SJSA1 (cell line): Measurements from ENCODE around the gene LMBRD2. TPM values are rescaled to one million over a fixed set of nuclear protein-coding genes. Genes with fewer than 3 reads are reported as not detected.
"Not testable (repeated sequence)": the region's sequence is repeated elsewhere in the genome, so short reads cannot be mapped to it uniquely, and the experiment has no call there.

Source experiments
- DNase-seq, 2 experiments: peaks; one replicate each; pipeline ENCODE4 v3.0.0-alpha.2; 2015 to 2020; ENCODE audit warnings: low spot score in 2 of 2, low read depth in 1 of 2
- H3K27ac ChIP-seq: fragments of 250-450 bp; sonication (Bioruptor Pico); 2 replicates; pipeline ENCODE4 v1.5.1; 2020; ENCODE audit warnings: mild to moderate bottlenecking, moderate library complexity
- H3K27me3 ChIP-seq: fragments of 250-450 bp; sonication (Bioruptor Pico); replicated peaks from 2 replicates; pipeline ENCODE4 v1.5.1; 2020; ENCODE audit warnings: mild to moderate bottlenecking, moderate library complexity
- H3K36me3 ChIP-seq: fragments of 250-450 bp; sonication (Bioruptor Pico); 2 replicates; pipeline ENCODE4 v1.5.1; 2020; ENCODE audit warnings: mild to moderate bottlenecking
- H3K4me1 ChIP-seq: fragments of 250-450 bp; sonication (Bioruptor Pico); replicated peaks from 2 replicates; pipeline ENCODE4 v1.6.1; 2021; ENCODE audit warnings: mild to moderate bottlenecking
- H3K4me3 ChIP-seq: fragments of 250-450 bp; sonication (Bioruptor Pico); 2 replicates; pipeline ENCODE4 v1.5.1; 2020; ENCODE audit warnings: mild to moderate bottlenecking
- H3K9me3 ChIP-seq: fragments of 250-450 bp; sonication (Bioruptor Pico); replicated peaks from 2 replicates; pipeline ENCODE4 v1.5.1; 2020; ENCODE audit warnings: mild to moderate bottlenecking
- total RNA-seq: library from RNA; depleted of rRNA; stranded (reverse); fragments of >200 nt; shearing (Covaris generic); gene quantifications from 2 replicates; pipeline ENCODE4 v1.2.3, GENCODE V29; 2014

Gene LMBRD2
- total RNA-seq, 1 experiment from 2014 or later, result 21.1 TPM

GRCh38 chr5:36153726-36154125 is 2.0 kb upstream of the LMBRD2 start:
- H3K9me3 ChIP-seq, result no peaks in the 10 kb centered on the region
- no peaks in the 10 kb centered on the region for H3K27me3 ChIP-seq
- DNase-seq, result no peak
- H3K27ac ChIP-seq, result no peak overlapping the region
- peak overlapping the region; percentile 78; the same call in 1 of the 2 replicates for H3K4me3 ChIP-seq
- peaks cover 39% of the 10 kb centered on the region for H3K4me1 ChIP-seq
- H3K36me3 ChIP-seq, result peaks cover 70% of the 10 kb centered on the region

- H3K27ac ChIP-seq, result no peak overlapping the region
Measured at GRCh38 chr5:36153298-36153677, 1.6 kb upstream of the LMBRD2 start.

GRCh38 chr5:36152324-36153297 is 924 bp upstream of the LMBRD2 start:
- DNase-seq, result peak in 1 of 2 experiments; percentile 61
- Histone ChIP-seq H3K36me3 (peaks cover 59% of the 10 kb centered on the region), H3K4me3 (peak overlapping the region; percentile 78), H3K9me3 (no peaks in the 10 kb centered on the region), H3K4me1 (peaks cover 38% of the 10 kb centered on the region), H3K27ac (peak overlapping the region; percentile 73), H3K27me3 (no peaks in the 10 kb centered on the region)

More at GRCh38 chr5:36153298-36153677, 1.6 kb upstream of the LMBRD2 start:
- no peak for DNase-seq
- Histone ChIP-seq H3K4me3 (peak overlapping the region; percentile 78), H3K36me3 (peaks cover 66% of the 10 kb centered on the region), H3K4me1 (peaks cover 39% of the 10 kb centered on the region), H3K27me3 (no peaks in the 10 kb centered on the region), H3K9me3 (no peaks in the 10 kb centered on the region)

- H3K4me3 ChIP-seq, result peak overlapping the region; percentile 78
- peak in 1 of 2 experiments; percentile 33 for DNase-seq
- no peaks in the 10 kb centered on the region for H3K27me3 ChIP-seq
- H3K27ac ChIP-seq, result no peak overlapping the region
- no peaks in the 10 kb centered on the region for H3K9me3 ChIP-seq
- peaks cover 22% of the 10 kb centered on the region for H3K4me1 ChIP-seq
- peaks cover 41% of the 10 kb centered on the region for H3K36me3 ChIP-seq
Measured at GRCh38 chr5:36150676-36151433, 832 bp downstream of the LMBRD2 start.

GRCh38 chr5:36147681-36148080 is 4.0 kb downstream of the LMBRD2 start:
- Histone ChIP-seq H3K4me3 (no peak overlapping the region), H3K27ac (no peak overlapping the region), H3K4me1 (peaks cover 4% of the 10 kb centered on the region; the same call in 1 of the 2 replicates), H3K9me3 (no peaks in the 10 kb centered on the region), H3K27me3 (no peaks in the 10 kb centered on the region), H3K36me3 (peaks cover 12% of the 10 kb centered on the region)
- DNase-seq, result no peak

- no peaks in the 10 kb centered on the region for H3K27me3 ChIP-seq
Measured at GRCh38 chr5:36146390-36146789, 5.3 kb downstream of the LMBRD2 start.

GRCh38 chr5:36145311-36145710 is 6.4 kb downstream of the LMBRD2 start:
- Histone ChIP-seq H3K4me3 (no peak overlapping the region), H3K36me3 (no peaks in the 10 kb centered on the region), H3K27me3 (no peaks in the 10 kb centered on the region), H3K27ac (no peak overlapping the region), H3K4me1 (no peaks in the 10 kb centered on the region), H3K9me3 (no peaks in the 10 kb centered on the region)
- no peak for DNase-seq

More at GRCh38 chr5:36146390-36146789, 5.3 kb downstream of the LMBRD2 start:
- Histone ChIP-seq H3K27ac (no peak overlapping the region), H3K4me3 (no peak overlapping the region), H3K36me3 (peaks cover 1% of the 10 kb centered on the region; the same call in 1 of the 2 replicates), H3K4me1 (peaks cover 4% of the 10 kb centered on the region; the same call in 1 of the 2 replicates), H3K9me3 (no peaks in the 10 kb centered on the region)
- no peak for DNase-seq

GRCh38 chr5:36138900-36139683 is 12.6 kb downstream of the LMBRD2 start:
- Histone ChIP-seq H3K27ac (no peak overlapping the region), H3K4me1 (no peaks in the 10 kb centered on the region), H3K9me3 (no peaks in the 10 kb centered on the region), H3K27me3 (no peaks in the 10 kb centered on the region), H3K36me3 (no peaks in the 10 kb centered on the region), H3K4me3 (no peak overlapping the region)
- DNase-seq, result no peak

- no peaks in the 10 kb centered on the region for H3K9me3 ChIP-seq
- no peak overlapping the region for H3K4me3 ChIP-seq
- DNase-seq, result no peak
- H3K27me3 ChIP-seq, result no peaks in the 10 kb centered on the region
- no peaks in the 10 kb centered on the region for H3K36me3 ChIP-seq
- H3K4me1 ChIP-seq, result no peaks in the 10 kb centered on the region
- no peak overlapping the region for H3K27ac ChIP-seq
Measured at GRCh38 chr5:36136581-36136980, 15.1 kb downstream of the LMBRD2 start.

- Histone ChIP-seq H3K27me3 (no peaks in the 10 kb centered on the region), H3K4me3 (no peak overlapping the region), H3K27ac (no peak overlapping the region), H3K4me1 (no peaks in the 10 kb centered on the region), H3K36me3 (no peaks in the 10 kb centered on the region), H3K9me3 (no peaks in the 10 kb centered on the region)
- DNase-seq, result no peak
Measured at GRCh38 chr5:36135988-36136387, 15.7 kb downstream of the LMBRD2 start.

GRCh38 chr5:36133009-36133408 is 18.7 kb downstream of the LMBRD2 start:
- not testable (repeated sequence) for H3K9me3 ChIP-seq, H3K27ac ChIP-seq, H3K27me3 ChIP-seq, H3K4me1 ChIP-seq, H3K4me3 ChIP-seq, H3K36me3 ChIP-seq, DNase-seq

GRCh38 chr5:36129666-36130065 is 22.0 kb downstream of the LMBRD2 start:
- not testable (repeated sequence) for H3K27me3 ChIP-seq, H3K4me3 ChIP-seq, H3K36me3 ChIP-seq, H3K9me3 ChIP-seq, H3K27ac ChIP-seq, DNase-seq, H3K4me1 ChIP-seq

- DNase-seq, result no peak
- no peaks in the 10 kb centered on the region for H3K9me3 ChIP-seq
- H3K36me3 ChIP-seq, result 0 out of 2 replicates have a peak, but pooled peaks cover 4% of the 10 kb centered on the region
- H3K27me3 ChIP-seq, result no peaks in the 10 kb centered on the region
- no peaks in the 10 kb centered on the region for H3K4me1 ChIP-seq
- no peak overlapping the region for H3K27ac ChIP-seq
- no peak overlapping the region for H3K4me3 ChIP-seq
Measured at GRCh38 chr5:36128795-36129194, 22.9 kb downstream of the LMBRD2 start.
